Breast epithelium (tissue), 4 donors: ENCODE results near the gene ODAM. TPM values are rescaled to one million over a fixed set of nuclear protein-coding genes. Genes with fewer than 3 reads are reported as not detected.

Source experiments
- DNase-seq, 2 donors: peaks; one replicate each; pipeline ENCODE4 v3.0.0-alpha.2; 2019; ENCODE audit warnings: low spot score in 2 of 2
- H3K27ac ChIP-seq, 2 donors: fragments of 200-600 bp; sonication (generic) in 1 of 2; one replicate each; pipeline ENCODE4 v1.5.1; 2016 to 2019; ENCODE audit warnings: mild to moderate bottlenecking in 1 of 2
- H3K27me3 ChIP-seq, 2 donors: fragments of 200-600 bp; sonication (generic) in 1 of 2; one replicate each; pipeline versions ENCODE4 v1.5.1 to v1.6.0; 2017 to 2019; ENCODE audit warnings: control low read depth in 1 of 2, mild to moderate bottlenecking in 1 of 2
- H3K36me3 ChIP-seq: fragments of 200-600 bp; one replicate; pipeline ENCODE4 v1.5.1; 2019
- H3K4me1 ChIP-seq, 2 donors: fragments of 200-600 bp; sonication (generic); one replicate each; pipeline ENCODE4 v1.5.1; 2016 to 2019; ENCODE audit warnings: control low read depth in 1 of 2
- H3K4me3 ChIP-seq, 3 donors: fragments of 200-600 bp; sonication (generic); 1 replicate in 2 of 3; 2 replicates in 1 of 3; pipeline ENCODE4 v1.5.1; 2016 to 2019; ENCODE audit warnings: mild to moderate bottlenecking in 3 of 3, moderate library complexity in 2 of 3
- H3K9me3 ChIP-seq, 2 donors: fragments of 200-600 bp; sonication (generic) in 1 of 2; one replicate each; pipeline ENCODE4 v1.5.1; 2016 to 2019; ENCODE audit warnings: control low read depth in 1 of 2
- CTCF ChIP-seq, 3 donors: fragments of 450-650 bp; IDR thresholded peaks; one replicate each; pipeline ENCODE4 v1.5.1; 2016 to 2017; ENCODE audit warnings: antibody characterized with exemption in 3 of 3, mild to moderate bottlenecking in 3 of 3, moderate library complexity in 3 of 3
- POLR2A ChIP-seq: fragments of 450-650 bp; IDR thresholded peaks from one replicate; pipeline ENCODE4 v1.6.1; 2016; ENCODE audit warnings: antibody characterized with exemption, mild to moderate bottlenecking, moderate library complexity
- POLR2AphosphoS5 ChIP-seq, 3 donors: sonication (generic); formaldehyde crosslinking; IDR thresholded peaks; one replicate each; pipeline ENCODE4 v1.6.1; 2017; ENCODE audit warnings: antibody characterized with exemption in 3 of 3
- intact Hi-C: fragments of 100-400 bp; cut with DNase I; formaldehyde crosslinking; loops from one replicate; pipeline ENCODE4 v1.15.1; 2023; ENCODE audit warnings: low total_unique reads
- total RNA-seq, 3 donors: library from RNA; depleted of rRNA; stranded (reverse); fragments of >200 nt; gene quantifications; one replicate each; pipeline ENCODE4 v1.1.0, GENCODE V29; 2016

ODAM gene
- total RNA-seq, result 1 to 10 TPM in 1 of 3 donors, not detected in 2; 1.2 TPM

GRCh38 chr4:70195425-70195824, at the start of gene ODAM:
Gene ODAM, plus strand, starts transcription at chr4:70195725. Its CDS starts 819 bp downstream, at chr4:70196544.
- DNase-seq, result no peak
- Histone ChIP-seq H3K4me3 (no peak within 1 kb of the TSS), H3K4me1 (no peaks in the 10 kb centered on the region), H3K9me3 (no peaks in the 10 kb centered on the region), H3K27me3 (no peaks in the 10 kb centered on the region), H3K27ac (no peak within 1 kb of the TSS), H3K36me3 (no peaks in the 10 kb centered on the region)
- TF ChIP-seq POLR2AphosphoS5 (IDR thresholded peaks at IDR 0.05) (no peak), CTCF (IDR thresholded peaks at IDR 0.05) (no peak), POLR2A (no peak)
- intact Hi-C loops, result no loop called here

GRCh38 chr4:70151271-70151670, 44.3 kb upstream of the ODAM start:
- no peak for DNase-seq
- Histone ChIP-seq H3K4me1 (no peaks in the 10 kb centered on the region), H3K4me3 (no peak overlapping the region), H3K36me3 (no peaks in the 10 kb centered on the region), H3K27me3 (no peaks in the 10 kb centered on the region), H3K9me3 (no peaks in the 10 kb centered on the region), H3K27ac (no peak overlapping the region)
- intact Hi-C loops, result no loop called here
- TF ChIP-seq POLR2AphosphoS5 (IDR thresholded peaks at IDR 0.05) (no peak), CTCF (IDR thresholded peaks at IDR 0.05) (no peak), POLR2A (no peak)

GRCh38 chr4:70152088-70152487, 43.4 kb upstream of the ODAM start:
- H3K27ac ChIP-seq, result no peak overlapping the region
- no peaks in the 10 kb centered on the region for H3K27me3 ChIP-seq
- intact Hi-C loops, result no loop called here
- no peaks in the 10 kb centered on the region for H3K9me3 ChIP-seq
- H3K36me3 ChIP-seq, result no peaks in the 10 kb centered on the region
- DNase-seq, result no peak
- H3K4me3 ChIP-seq, result no peak overlapping the region
- H3K4me1 ChIP-seq, result no peaks in the 10 kb centered on the region
- no peak for TF ChIP-seq CTCF (IDR thresholded peaks at IDR 0.05)
- TF ChIP-seq POLR2AphosphoS5 (IDR thresholded peaks at IDR 0.05), result no peak

- intact Hi-C loops, result no loop called here
- Histone ChIP-seq H3K36me3 (no peaks in the 10 kb centered on the region), H3K9me3 (no peaks in the 10 kb centered on the region), H3K27ac (no peak within 1 kb of the TSS), H3K4me1 (no peaks in the 10 kb centered on the region), H3K27me3 (no peaks in the 10 kb centered on the region), H3K4me3 (no peak within 1 kb of the TSS)
- TF ChIP-seq POLR2A (no peak), POLR2AphosphoS5 (IDR thresholded peaks at IDR 0.05) (no peak), CTCF (IDR thresholded peaks at IDR 0.05) (no peak)
- no peak for DNase-seq
These were observed 41.6 kb upstream of the ODAM start, which contains the start of gene PRR27 for GRCh38 chr4:70153937-70154336. Gene PRR27, plus strand, starts transcription at chr4:70154237. Its CDS starts 139 bp downstream, at chr4:70154376.

- TF ChIP-seq CTCF (IDR thresholded peaks at IDR 0.05), result no peak
- TF ChIP-seq POLR2AphosphoS5 (IDR thresholded peaks at IDR 0.05), result no peak
- no peak overlapping the region for H3K4me3 ChIP-seq
- H3K9me3 ChIP-seq, result no peaks in the 10 kb centered on the region
- H3K27me3 ChIP-seq, result no peaks in the 10 kb centered on the region
- DNase-seq, result no peak
- no peaks in the 10 kb centered on the region for H3K4me1 ChIP-seq
- intact Hi-C loops, result no loop called here
- no peak overlapping the region for H3K27ac ChIP-seq
- no peaks in the 10 kb centered on the region for H3K36me3 ChIP-seq
These were observed 36.9 kb upstream of the ODAM start for GRCh38 chr4:70158576-70158975.
